Kidney (tissue), 14 donors: ENCODE results near the gene SNAPIN. TPM values are rescaled to one million over a fixed set of nuclear protein-coding genes. Genes with fewer than 3 reads are reported as not detected.

ENCODE experiments used
- DNase-seq, 5 donors: peaks; one replicate each; pipeline ENCODE4 v3.0.0-alpha.2; 2013 to 2020
- FAIRE-seq: peaks from 2 replicates; lab custom pipeline; 2012; peaks lifted over from hg19 to GRCh38; lab: Jason Lieb, UNC
- H3K27ac ChIP-seq, 2 donors: one replicate each; pipeline ENCODE4 v1.7.0; 2013; ENCODE audit warnings: low read depth in 2 of 2, low read length in 2 of 2, inconsistent platforms in 1 of 2
- H3K27me3 ChIP-seq: one replicate; pipeline ENCODE4 v1.7.1; 2013; ENCODE audit warnings: low read length, inconsistent platforms; ENCODE audit not compliant: control insufficient read depth, insufficient read depth
- H3K36me3 ChIP-seq, 3 donors: one replicate each; pipeline versions ENCODE4 v1.7.0 to v1.7.1; 2013; ENCODE audit warnings: low read length in 3 of 3, control low read depth in 1 of 3, inconsistent platforms in 1 of 3; ENCODE audit not compliant: insufficient read depth in 3 of 3, control insufficient read depth in 2 of 3
- H3K4me1 ChIP-seq, 3 donors: one replicate each; pipeline versions ENCODE4 v1.7.0 to v1.7.1; 2013; ENCODE audit warnings: low read length in 3 of 3, inconsistent platforms in 1 of 3, low read depth in 1 of 3; ENCODE audit not compliant: control insufficient read depth in 2 of 3, insufficient read depth in 2 of 3
- H3K4me3 ChIP-seq, 3 donors: one replicate each; pipeline versions ENCODE4 v1.7.0 to v1.8.1; 2013; ENCODE audit warnings: low read length in 3 of 3, control low read depth in 1 of 3, inconsistent platforms in 1 of 3
- H3K9ac ChIP-seq, 3 donors: one replicate each; pipeline versions ENCODE4 v1.7.0 to v1.7.1; 2013; ENCODE audit warnings: low read length in 3 of 3, control low read depth in 1 of 3, inconsistent platforms in 1 of 3
- H3K9me3 ChIP-seq, 3 donors: one replicate each; pipeline versions ENCODE4 v1.7.0 to v1.7.1; 2013; ENCODE audit warnings: low read length in 3 of 3, control low read depth in 1 of 3, inconsistent platforms in 1 of 3; ENCODE audit not compliant: control insufficient read depth in 2 of 3, insufficient read depth in 1 of 3
- CTCF ChIP-seq: IDR thresholded peaks from 3 replicates; pipeline ENCODE4 v1.5.1; 2012; ENCODE audit warnings: mild to moderate bottlenecking, moderate library complexity, borderline replicate concordance; ENCODE audit not compliant: insufficient read depth; ENCODE audit errors: extremely low read depth
- intact Hi-C: fragments of 100-400 bp; cut with DNase I; formaldehyde crosslinking; loops from one replicate; pipeline ENCODE4 v1.11.1; 2022
- polyA plus RNA-seq: library from polyadenylated mRNA; stranded (reverse); fragments of 350-450 nt; fragmentation: Illumina TruSeq; extraction: RNeasy Lipid Tissue Mini Kit (QIAGEN cat#74804); gene quantifications from one replicate; pipeline ENCODE4 v1.2.3, GENCODE V29; 2014; ENCODE audit warnings: low read depth, low replicate concordance; ENCODE audit not compliant: insufficient read depth
- total RNA-seq: library from RNA; stranded (reverse); fragmentation: NEBNext Ultra II Directional; extraction: Animal tissue kit (Norgen Biotek cat#: 25700); gene quantifications from one replicate; pipeline ENCODE4 v1.2.1, GENCODE V29; 2021
- donor health status: control.
- donor health status: control.
- donor health status: control.
- donor health status: control.
- donor health status: control.
- donor health status: DM: yes; HTN: yes; CAD: no.
- donor health status: Normal renal cell carcinoma (clear cell type).

SNAPIN gene
- total and polyA plus RNA-seq, 2 donors from 2014 or later = 46.2 to 59.8 TPM

GRCh38 chr1:153679337-153680119, 21.0 kb downstream of the SNAPIN start:
- peaks cover 0 to 19% (median 6%) of the 10 kb centered on the region in 3 donors for H3K4me1 ChIP-seq
- peak overlapping the region; percentile 61 to 73 (median 64) for H3K4me3 ChIP-seq
- peaks cover 0 to 3% (median 0%) of the 10 kb centered on the region in 3 donors for H3K36me3 ChIP-seq
- TF ChIP-seq CTCF = no peak
- no peaks in the 10 kb centered on the region for H3K27me3 ChIP-seq
- DNase-seq = peak in 4 of 5 donors; percentile 54 to 79 (median 64)
- no peaks in the 10 kb centered on the region for H3K9me3 ChIP-seq
- intact Hi-C loops = loop anchor here (10.0 kb wide), 1 partner anchor 85 kb away; no protein-coding TSS in a partner anchor
- H3K27ac ChIP-seq = peak overlapping the region; percentile 74 to 77
- no peak for FAIRE-seq
- H3K9ac ChIP-seq = peak overlapping the region in 2 of 3 donors; percentile 42 to 66

GRCh38 chr1:153680120-153680403, 21.6 kb downstream of the SNAPIN start:
- intact Hi-C loops = loop anchor here (10.0 kb wide), 1 partner anchor 85 kb away; no protein-coding TSS in a partner anchor
- Histone ChIP-seq H3K27ac (peak overlapping the region in 1 of 2 donors; percentile 45), H3K4me1 (peaks cover 0 to 19% (median 6%) of the 10 kb centered on the region in 3 donors), H3K9me3 (no peaks in the 10 kb centered on the region), H3K27me3 (no peaks in the 10 kb centered on the region), H3K4me3 (peak overlapping the region; percentile 61 to 73 (median 64)), H3K36me3 (peaks cover 0 to 3% (median 0%) of the 10 kb centered on the region in 3 donors), H3K9ac (peak overlapping the region in 1 of 3 donors; percentile 42)
- FAIRE-seq (no peak), DNase-seq (peak in 3 of 5 donors; percentile 28 to 68 (median 62))
- no peak for TF ChIP-seq CTCF

GRCh38 chr1:153682730-153683129, 24.2 kb downstream of the SNAPIN start:
- DNase-seq (peak in 1 of 5 donors; percentile 52), FAIRE-seq (no peak)
- Histone ChIP-seq H3K4me1 (peaks cover 0 to 17% (median 6%) of the 10 kb centered on the region in 3 donors), H3K9ac (no peak overlapping the region), H3K27ac (no peak overlapping the region), H3K4me3 (no peak overlapping the region), H3K36me3 (peaks cover 0 to 3% (median 0%) of the 10 kb centered on the region in 3 donors), H3K9me3 (no peaks in the 10 kb centered on the region), H3K27me3 (no peaks in the 10 kb centered on the region)
- intact Hi-C loops = loop anchor here (10.0 kb wide), 1 partner anchor 82 kb away; no protein-coding TSS in a partner anchor
- no peak for TF ChIP-seq CTCF
